GM23338 (cell line): ENCODE measurements around the gene GP1BB. TPM values are rescaled to one million over a fixed set of nuclear protein-coding genes. Genes with fewer than 3 reads are reported as not detected.

ENCODE experiments used
- ATAC-seq: fragments of 200-7000 bp; cut with Tn5 transposase; 3 replicates; pipeline ENCODE4 v1.9.1; 2020
- DNase-seq: peaks from one replicate; pipeline ENCODE4 v3.0.0-alpha.2; 2015; ENCODE audit warnings: low spot score
- H2AFZ ChIP-seq: fragments of 200-600 bp; sonication (generic); 2 replicates; pipeline ENCODE4 v1.8.0; 2016; ENCODE audit warnings: antibody characterized with exemption, mild to moderate bottlenecking, moderate library complexity
- H3F3A ChIP-seq: fragments of 200-600 bp; sonication (generic); replicated peaks from 2 replicates; pipeline ENCODE4 v1.8.0; 2017; ENCODE audit warnings: antibody characterized with exemption, mixed run types, low read depth
- H3K27ac ChIP-seq: fragments of 200-600 bp; sonication (generic); 2 replicates; pipeline ENCODE4 v1.6.1; 2016; ENCODE audit warnings: low read depth
- H3K27me3 ChIP-seq: fragments of 200-600 bp; sonication (generic); 2 replicates; pipeline ENCODE4 v1.8.0; 2016; ENCODE audit warnings: mild to moderate bottlenecking, mixed run types, moderate library complexity; ENCODE audit not compliant: insufficient read depth
- H3K36me3 ChIP-seq: fragments of 200-600 bp; sonication (generic); 2 replicates; pipeline ENCODE4 v1.8.0; 2016; ENCODE audit warnings: mild to moderate bottlenecking; ENCODE audit not compliant: insufficient read depth
- H3K4me1 ChIP-seq: fragments of 200-600 bp; sonication (generic); 2 replicates; pipeline ENCODE4 v1.8.0; 2016; ENCODE audit warnings: mild to moderate bottlenecking, moderate library complexity; ENCODE audit not compliant: insufficient read depth
- H3K4me2 ChIP-seq: fragments of 200-600 bp; sonication (generic); 2 replicates; pipeline ENCODE4 v1.7.1; 2017; ENCODE audit warnings: mixed run types
- H3K4me3 ChIP-seq: fragments of 200-600 bp; sonication (generic); 2 replicates; pipeline ENCODE4 v1.6.1; 2016; ENCODE audit warnings: mixed run types
- H3K79me2 ChIP-seq: fragments of 200-600 bp; sonication (generic); replicated peaks from 2 replicates; pipeline ENCODE4 v1.8.0; 2017; ENCODE audit warnings: mild to moderate bottlenecking; ENCODE audit not compliant: insufficient read depth
- H3K9me2 ChIP-seq: fragments of 200-600 bp; sonication (generic); 2 replicates; pipeline ENCODE4 v1.8.0; 2017; ENCODE audit not compliant: insufficient read depth
- H4K20me1 ChIP-seq: fragments of 200-600 bp; sonication (generic); replicated peaks from 2 replicates; pipeline ENCODE4 v1.8.0; 2017; ENCODE audit warnings: mild to moderate bottlenecking; ENCODE audit not compliant: insufficient read depth
- H3K27ac Mint-ChIP-seq: 2 replicates; pipeline ENCODE4 v1.8.0; 2020; ENCODE audit warnings: inconsistent platforms, mild to moderate bottlenecking, moderate library complexity, mixed read lengths
- H3K27me3 Mint-ChIP-seq: 3 replicates; pipeline ENCODE4 v1.8.0; 2022; ENCODE audit warnings: low read depth, mild to moderate bottlenecking, moderate library complexity, mixed read lengths, inconsistent platforms; ENCODE audit not compliant: insufficient read depth, poor library complexity
- H3K36me3 Mint-ChIP-seq: 3 replicates; pipeline ENCODE4 v1.8.0; 2021; ENCODE audit warnings: low read depth, mild to moderate bottlenecking, inconsistent platforms, moderate library complexity, mixed read lengths
- H3K4me1 Mint-ChIP-seq: 3 replicates; pipeline ENCODE4 v1.8.0; 2020; ENCODE audit warnings: mild to moderate bottlenecking, inconsistent platforms, mixed read lengths
- H3K4me3 Mint-ChIP-seq: 3 replicates; pipeline ENCODE4 v1.8.0; 2021; ENCODE audit warnings: moderate library complexity, mild to moderate bottlenecking, inconsistent platforms, mixed read lengths
- H3K9me3 Mint-ChIP-seq: 3 replicates; pipeline ENCODE4 v1.8.0; 2020; ENCODE audit warnings: moderate library complexity, mild to moderate bottlenecking, inconsistent platforms, mixed read lengths
- CREB1 ChIP-seq: fragments of 250-450 bp; sonication (Bioruptor Pico); IDR thresholded peaks from 2 replicates; pipeline ENCODE4 v1.5.0; 2020; ENCODE audit warnings: low read depth, mild to moderate bottlenecking, moderate library complexity
- EZH2 ChIP-seq: fragments of 200-600 bp; sonication (generic); IDR thresholded peaks from one replicate; pipeline ENCODE4 v1.8.0; 2017; ENCODE audit warnings: antibody characterized with exemption, mild to moderate bottlenecking, low read depth; ENCODE audit not compliant: unreplicated experiment
- EZH2phosphoT487 ChIP-seq: fragments of 200-600 bp; sonication (generic); IDR thresholded peaks from one replicate; pipeline ENCODE4 v1.8.1; 2018; ENCODE audit warnings: antibody characterized with exemption; ENCODE audit not compliant: unreplicated experiment
- NANOG ChIP-seq: IDR thresholded peaks from 2 replicates; pipeline ENCODE4 v1.6.1; 2016; ENCODE audit warnings: antibody characterized with exemption, borderline replicate concordance
- POLR2AphosphoS5 ChIP-seq: IDR thresholded peaks from 2 replicates; pipeline ENCODE4 v1.6.1; 2016; ENCODE audit warnings: antibody characterized with exemption, low read depth
- STAT1 ChIP-seq: IDR thresholded peaks from one replicate; pipeline ENCODE4 v1.6.1; 2016; ENCODE audit warnings: antibody characterized with exemption; ENCODE audit not compliant: unreplicated experiment
- ZNF114 ChIP-seq: fragments of 250-450 bp; sonication (Bioruptor Pico); IDR thresholded peaks from 2 replicates; pipeline ENCODE4 v1.5.0; 2020; ENCODE audit warnings: mild to moderate bottlenecking, moderate library complexity
- ZNF331 ChIP-seq: fragments of 250-450 bp; sonication (Bioruptor Pico); IDR thresholded peaks from 2 replicates; pipeline ENCODE4 v1.5.0; 2020; ENCODE audit warnings: low read depth, mild to moderate bottlenecking, moderate library complexity
- polyA plus RNA-seq: library from polyadenylated mRNA; unstranded; fragments of >200 nt; fragmentation: Nextera tagmentation; extraction: Ambion mirVana; gene quantifications from 2 replicates; pipeline ENCODE4 v1.2.1, GENCODE V29; 2016
- total RNA-seq: library from RNA; depleted of rRNA; stranded (reverse); fragments of >200 nt; shearing (Covaris generic); gene quantifications from 2 replicates; pipeline ENCODE4 v1.2.3, GENCODE V29; 2014
- TF ChIP-seq, protein P1 (sequence below): IDR thresholded peaks from one replicate; pipeline ENCODE4 v1.6.1; 2018; ENCODE audit warnings: antibody characterized with exemption; ENCODE audit not compliant: unreplicated experiment
- TF ChIP-seq, protein P2 (sequence below): fragments of 250-450 bp; sonication (Bioruptor Pico); IDR thresholded peaks from 2 replicates; pipeline ENCODE4 v1.5.0; 2020; ENCODE audit warnings: mild to moderate bottlenecking, moderate library complexity
- TF ChIP-seq, protein P3 (sequence below): IDR thresholded peaks from 2 replicates; pipeline ENCODE4 v1.6.1; 2016; ENCODE audit warnings: antibody characterized with exemption
- TF ChIP-seq, protein P4 (sequence below), 2 experiments: fragments of 200-600 bp in 1 of 2; sonication (generic) in 1 of 2; conservative IDR thresholded peaks; 2 replicates each; pipeline versions ENCODE4 v1.5.1 to v1.6.1; 2016 to 2017; ENCODE audit warnings: antibody characterized with exemption in 2 of 2, low read depth in 2 of 2, mild to moderate bottlenecking in 2 of 2, moderate library complexity in 1 of 2

Gene GP1BB
- total and polyA plus RNA-seq, 2 experiments from 2014 or later, result 0.53 to 1.3 TPM

DNA sequence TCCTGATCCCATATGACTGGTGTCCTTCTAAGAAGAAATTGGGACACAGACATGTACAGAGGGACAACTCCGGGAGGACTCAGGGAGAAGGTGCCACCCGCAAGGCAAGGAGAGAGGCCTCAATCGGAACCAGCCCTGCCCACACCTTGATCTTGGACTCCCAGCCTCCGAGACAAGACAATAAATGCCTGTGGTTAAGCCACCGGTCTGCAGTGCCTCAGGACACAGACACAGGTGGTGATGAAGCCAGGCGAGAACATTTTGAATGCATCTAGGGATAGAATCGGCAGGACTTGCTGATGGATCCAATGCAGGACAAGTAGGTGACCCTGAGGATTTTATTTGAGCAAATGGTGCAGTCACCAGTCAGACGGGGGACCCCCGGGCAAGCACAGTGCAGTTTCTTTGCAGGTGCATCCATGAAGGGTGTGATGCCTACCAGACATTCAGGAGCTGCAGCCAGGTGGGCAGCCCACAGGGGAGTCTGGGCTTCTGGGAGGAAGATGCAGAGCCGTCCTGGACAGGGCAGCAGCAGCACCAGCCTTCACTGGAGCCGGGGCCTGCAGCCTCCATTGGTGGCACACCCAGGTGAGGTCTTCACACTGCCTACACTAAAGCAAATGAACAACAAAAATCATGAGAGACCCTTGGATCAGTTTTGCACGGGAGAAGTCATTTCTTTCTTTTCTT, 29.2 kb upstream of the GP1BB start:
- ATAC-seq (no peak), DNase-seq (no peak)
- Mint-ChIP-seq H3K9me3 (no peaks in the 10 kb centered on the region), H3K36me3 (no peaks in the 10 kb centered on the region), H3K27ac (no peak overlapping the region), H3K27me3 (peaks cover 4% of the 10 kb centered on the region), H3K4me1 (peaks cover 14% of the 10 kb centered on the region), H3K4me3 (no peak overlapping the region)
- Histone ChIP-seq H4K20me1 (no peaks in the 10 kb centered on the region), H3K4me3 (no peak overlapping the region), H3K27ac (no peak overlapping the region), H3K4me1 (no peaks in the 10 kb centered on the region; the same call in 1 of the 2 replicates), H3K4me2 (no peak overlapping the region), H3K9me2 (no peaks in the 10 kb centered on the region), H3F3A (no peaks in the 10 kb centered on the region), H3K27me3 (no peaks in the 10 kb centered on the region), H3K79me2 (no peaks in the 10 kb centered on the region), H2AFZ (peak overlapping the region; percentile 10; the same call in 1 of the 2 replicates), H3K36me3 (no peaks in the 10 kb centered on the region)
- TF ChIP-seq STAT1, result no peak
- TF ChIP-seq, protein P1, sequence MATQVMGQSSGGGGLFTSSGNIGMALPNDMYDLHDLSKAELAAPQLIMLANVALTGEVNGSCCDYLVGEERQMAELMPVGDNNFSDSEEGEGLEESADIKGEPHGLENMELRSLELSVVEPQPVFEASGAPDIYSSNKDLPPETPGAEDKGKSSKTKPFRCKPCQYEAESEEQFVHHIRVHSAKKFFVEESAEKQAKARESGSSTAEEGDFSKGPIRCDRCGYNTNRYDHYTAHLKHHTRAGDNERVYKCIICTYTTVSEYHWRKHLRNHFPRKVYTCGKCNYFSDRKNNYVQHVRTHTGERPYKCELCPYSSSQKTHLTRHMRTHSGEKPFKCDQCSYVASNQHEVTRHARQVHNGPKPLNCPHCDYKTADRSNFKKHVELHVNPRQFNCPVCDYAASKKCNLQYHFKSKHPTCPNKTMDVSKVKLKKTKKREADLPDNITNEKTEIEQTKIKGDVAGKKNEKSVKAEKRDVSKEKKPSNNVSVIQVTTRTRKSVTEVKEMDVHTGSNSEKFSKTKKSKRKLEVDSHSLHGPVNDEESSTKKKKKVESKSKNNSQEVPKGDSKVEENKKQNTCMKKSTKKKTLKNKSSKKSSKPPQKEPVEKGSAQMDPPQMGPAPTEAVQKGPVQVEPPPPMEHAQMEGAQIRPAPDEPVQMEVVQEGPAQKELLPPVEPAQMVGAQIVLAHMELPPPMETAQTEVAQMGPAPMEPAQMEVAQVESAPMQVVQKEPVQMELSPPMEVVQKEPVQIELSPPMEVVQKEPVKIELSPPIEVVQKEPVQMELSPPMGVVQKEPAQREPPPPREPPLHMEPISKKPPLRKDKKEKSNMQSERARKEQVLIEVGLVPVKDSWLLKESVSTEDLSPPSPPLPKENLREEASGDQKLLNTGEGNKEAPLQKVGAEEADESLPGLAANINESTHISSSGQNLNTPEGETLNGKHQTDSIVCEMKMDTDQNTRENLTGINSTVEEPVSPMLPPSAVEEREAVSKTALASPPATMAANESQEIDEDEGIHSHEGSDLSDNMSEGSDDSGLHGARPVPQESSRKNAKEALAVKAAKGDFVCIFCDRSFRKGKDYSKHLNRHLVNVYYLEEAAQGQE, result no peak
- TF ChIP-seq, protein P2, sequence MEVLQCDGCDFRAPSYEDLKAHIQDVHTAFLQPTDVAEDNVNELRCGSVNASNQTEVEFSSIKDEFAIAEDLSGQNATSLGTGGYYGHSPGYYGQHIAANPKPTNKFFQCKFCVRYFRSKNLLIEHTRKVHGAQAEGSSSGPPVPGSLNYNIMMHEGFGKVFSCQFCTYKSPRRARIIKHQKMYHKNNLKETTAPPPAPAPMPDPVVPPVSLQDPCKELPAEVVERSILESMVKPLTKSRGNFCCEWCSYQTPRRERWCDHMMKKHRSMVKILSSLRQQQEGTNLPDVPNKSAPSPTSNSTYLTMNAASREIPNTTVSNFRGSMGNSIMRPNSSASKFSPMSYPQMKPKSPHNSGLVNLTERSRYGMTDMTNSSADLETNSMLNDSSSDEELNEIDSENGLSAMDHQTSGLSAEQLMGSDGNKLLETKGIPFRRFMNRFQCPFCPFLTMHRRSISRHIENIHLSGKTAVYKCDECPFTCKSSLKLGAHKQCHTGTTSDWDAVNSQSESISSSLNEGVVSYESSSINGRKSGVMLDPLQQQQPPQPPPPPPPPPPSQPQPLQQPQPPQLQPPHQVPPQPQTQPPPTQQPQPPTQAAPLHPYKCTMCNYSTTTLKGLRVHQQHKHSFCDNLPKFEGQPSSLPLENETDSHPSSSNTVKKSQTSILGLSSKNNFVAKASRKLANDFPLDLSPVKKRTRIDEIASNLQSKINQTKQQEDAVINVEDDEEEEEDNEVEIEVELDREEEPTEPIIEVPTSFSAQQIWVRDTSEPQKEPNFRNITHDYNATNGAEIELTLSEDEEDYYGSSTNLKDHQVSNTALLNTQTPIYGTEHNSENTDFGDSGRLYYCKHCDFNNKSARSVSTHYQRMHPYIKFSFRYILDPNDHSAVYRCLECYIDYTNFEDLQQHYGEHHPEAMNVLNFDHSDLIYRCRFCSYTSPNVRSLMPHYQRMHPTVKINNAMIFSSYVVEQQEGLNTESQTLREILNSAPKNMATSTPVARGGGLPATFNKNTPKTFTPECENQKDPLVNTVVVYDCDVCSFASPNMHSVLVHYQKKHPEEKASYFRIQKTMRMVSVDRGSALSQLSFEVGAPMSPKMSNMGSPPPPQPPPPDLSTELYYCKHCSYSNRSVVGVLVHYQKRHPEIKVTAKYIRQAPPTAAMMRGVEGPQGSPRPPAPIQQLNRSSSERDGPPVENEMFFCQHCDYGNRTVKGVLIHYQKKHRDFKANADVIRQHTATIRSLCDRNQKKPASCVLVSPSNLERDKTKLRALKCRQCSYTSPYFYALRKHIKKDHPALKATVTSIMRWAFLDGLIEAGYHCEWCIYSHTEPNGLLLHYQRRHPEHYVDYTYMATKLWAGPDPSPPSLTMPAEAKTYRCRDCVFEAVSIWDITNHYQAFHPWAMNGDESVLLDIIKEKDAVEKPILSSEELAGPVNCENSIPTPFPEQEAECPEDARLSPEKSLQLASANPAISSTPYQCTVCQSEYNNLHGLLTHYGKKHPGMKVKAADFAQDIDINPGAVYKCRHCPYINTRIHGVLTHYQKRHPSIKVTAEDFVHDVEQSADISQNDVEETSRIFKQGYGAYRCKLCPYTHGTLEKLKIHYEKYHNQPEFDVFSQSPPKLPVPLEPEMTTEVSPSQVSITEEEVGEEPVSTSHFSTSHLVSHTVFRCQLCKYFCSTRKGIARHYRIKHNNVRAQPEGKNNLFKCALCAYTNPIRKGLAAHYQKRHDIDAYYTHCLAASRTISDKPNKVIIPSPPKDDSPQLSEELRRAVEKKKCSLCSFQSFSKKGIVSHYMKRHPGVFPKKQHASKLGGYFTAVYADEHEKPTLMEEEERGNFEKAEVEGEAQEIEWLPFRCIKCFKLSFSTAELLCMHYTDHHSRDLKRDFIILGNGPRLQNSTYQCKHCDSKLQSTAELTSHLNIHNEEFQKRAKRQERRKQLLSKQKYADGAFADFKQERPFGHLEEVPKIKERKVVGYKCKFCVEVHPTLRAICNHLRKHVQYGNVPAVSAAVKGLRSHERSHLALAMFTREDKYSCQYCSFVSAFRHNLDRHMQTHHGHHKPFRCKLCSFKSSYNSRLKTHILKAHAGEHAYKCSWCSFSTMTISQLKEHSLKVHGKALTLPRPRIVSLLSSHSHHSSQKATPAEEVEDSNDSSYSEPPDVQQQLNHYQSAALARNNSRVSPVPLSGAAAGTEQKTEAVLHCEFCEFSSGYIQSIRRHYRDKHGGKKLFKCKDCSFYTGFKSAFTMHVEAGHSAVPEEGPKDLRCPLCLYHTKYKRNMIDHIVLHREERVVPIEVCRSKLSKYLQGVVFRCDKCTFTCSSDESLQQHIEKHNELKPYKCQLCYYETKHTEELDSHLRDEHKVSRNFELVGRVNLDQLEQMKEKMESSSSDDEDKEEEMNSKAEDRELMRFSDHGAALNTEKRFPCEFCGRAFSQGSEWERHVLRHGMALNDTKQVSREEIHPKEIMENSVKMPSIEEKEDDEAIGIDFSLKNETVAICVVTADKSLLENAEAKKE, result no peak
- TF ChIP-seq POLR2AphosphoS5, result no peak
- TF ChIP-seq, protein P3, sequence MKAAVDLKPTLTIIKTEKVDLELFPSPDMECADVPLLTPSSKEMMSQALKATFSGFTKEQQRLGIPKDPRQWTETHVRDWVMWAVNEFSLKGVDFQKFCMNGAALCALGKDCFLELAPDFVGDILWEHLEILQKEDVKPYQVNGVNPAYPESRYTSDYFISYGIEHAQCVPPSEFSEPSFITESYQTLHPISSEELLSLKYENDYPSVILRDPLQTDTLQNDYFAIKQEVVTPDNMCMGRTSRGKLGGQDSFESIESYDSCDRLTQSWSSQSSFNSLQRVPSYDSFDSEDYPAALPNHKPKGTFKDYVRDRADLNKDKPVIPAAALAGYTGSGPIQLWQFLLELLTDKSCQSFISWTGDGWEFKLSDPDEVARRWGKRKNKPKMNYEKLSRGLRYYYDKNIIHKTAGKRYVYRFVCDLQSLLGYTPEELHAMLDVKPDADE, result no peak
- no peak for TF ChIP-seq ZNF114 (CRISPR knock-in tag)
- TF ChIP-seq, protein P4, sequence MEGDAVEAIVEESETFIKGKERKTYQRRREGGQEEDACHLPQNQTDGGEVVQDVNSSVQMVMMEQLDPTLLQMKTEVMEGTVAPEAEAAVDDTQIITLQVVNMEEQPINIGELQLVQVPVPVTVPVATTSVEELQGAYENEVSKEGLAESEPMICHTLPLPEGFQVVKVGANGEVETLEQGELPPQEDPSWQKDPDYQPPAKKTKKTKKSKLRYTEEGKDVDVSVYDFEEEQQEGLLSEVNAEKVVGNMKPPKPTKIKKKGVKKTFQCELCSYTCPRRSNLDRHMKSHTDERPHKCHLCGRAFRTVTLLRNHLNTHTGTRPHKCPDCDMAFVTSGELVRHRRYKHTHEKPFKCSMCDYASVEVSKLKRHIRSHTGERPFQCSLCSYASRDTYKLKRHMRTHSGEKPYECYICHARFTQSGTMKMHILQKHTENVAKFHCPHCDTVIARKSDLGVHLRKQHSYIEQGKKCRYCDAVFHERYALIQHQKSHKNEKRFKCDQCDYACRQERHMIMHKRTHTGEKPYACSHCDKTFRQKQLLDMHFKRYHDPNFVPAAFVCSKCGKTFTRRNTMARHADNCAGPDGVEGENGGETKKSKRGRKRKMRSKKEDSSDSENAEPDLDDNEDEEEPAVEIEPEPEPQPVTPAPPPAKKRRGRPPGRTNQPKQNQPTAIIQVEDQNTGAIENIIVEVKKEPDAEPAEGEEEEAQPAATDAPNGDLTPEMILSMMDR (conservative IDR thresholded peaks at IDR 0.05; ENCODE audit: low read depth in 2 of 2), result no peak
- no peak for TF ChIP-seq ZNF331
- no peak for TF ChIP-seq CREB1
- TF ChIP-seq NANOG, result no peak
- TF ChIP-seq EZH2, result no peak
- TF ChIP-seq EZH2phosphoT487, result no peak
